A673 (cell line): Measurements from ENCODE around the gene FNDC10.

Experiments
- EZH2 ChIP-seq: fragments of 200-600 bp; sonication (generic); IDR thresholded peaks from 2 replicates; pipeline ENCODE4 v1.6.1; 2017; ENCODE audit warnings: borderline replicate concordance, low read depth, mild to moderate bottlenecking, mixed read lengths, antibody characterized with exemption, low read length; ENCODE audit not compliant: poor library complexity, severe bottlenecking
- TF ChIP-seq, protein P1 (sequence below): fragments of 300-800, 200-600 bp; sonication (generic); conservative IDR thresholded peaks from 2 replicates; pipeline ENCODE4 v1.5.1; 2017; ENCODE audit warnings: low read depth, mild to moderate bottlenecking, antibody characterized with exemption, low read length, moderate library complexity, mixed read lengths

DNA sequence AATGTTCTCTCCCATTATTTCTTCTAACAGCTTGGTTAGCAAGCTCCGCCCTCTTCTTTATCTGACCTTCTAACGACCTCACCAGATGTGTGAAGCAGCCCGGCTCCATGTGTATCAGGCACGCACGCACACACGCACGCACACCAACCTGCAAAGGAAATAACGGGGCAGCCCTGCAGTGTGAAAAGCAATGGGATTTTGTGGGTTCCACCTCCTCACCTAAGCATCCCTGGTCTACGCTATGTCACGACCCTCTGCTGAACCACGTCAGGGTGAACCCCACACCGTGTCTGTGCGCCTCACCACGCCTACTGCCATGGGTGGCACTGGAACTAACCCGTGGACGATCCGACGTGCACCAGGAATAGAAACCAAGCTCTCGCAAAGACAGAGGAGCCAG lies 35.7 kb downstream of the FNDC10 start:
- TF ChIP-seq, protein P1, sequence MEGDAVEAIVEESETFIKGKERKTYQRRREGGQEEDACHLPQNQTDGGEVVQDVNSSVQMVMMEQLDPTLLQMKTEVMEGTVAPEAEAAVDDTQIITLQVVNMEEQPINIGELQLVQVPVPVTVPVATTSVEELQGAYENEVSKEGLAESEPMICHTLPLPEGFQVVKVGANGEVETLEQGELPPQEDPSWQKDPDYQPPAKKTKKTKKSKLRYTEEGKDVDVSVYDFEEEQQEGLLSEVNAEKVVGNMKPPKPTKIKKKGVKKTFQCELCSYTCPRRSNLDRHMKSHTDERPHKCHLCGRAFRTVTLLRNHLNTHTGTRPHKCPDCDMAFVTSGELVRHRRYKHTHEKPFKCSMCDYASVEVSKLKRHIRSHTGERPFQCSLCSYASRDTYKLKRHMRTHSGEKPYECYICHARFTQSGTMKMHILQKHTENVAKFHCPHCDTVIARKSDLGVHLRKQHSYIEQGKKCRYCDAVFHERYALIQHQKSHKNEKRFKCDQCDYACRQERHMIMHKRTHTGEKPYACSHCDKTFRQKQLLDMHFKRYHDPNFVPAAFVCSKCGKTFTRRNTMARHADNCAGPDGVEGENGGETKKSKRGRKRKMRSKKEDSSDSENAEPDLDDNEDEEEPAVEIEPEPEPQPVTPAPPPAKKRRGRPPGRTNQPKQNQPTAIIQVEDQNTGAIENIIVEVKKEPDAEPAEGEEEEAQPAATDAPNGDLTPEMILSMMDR: no peak
- TF ChIP-seq EZH2: no peak
